HepG2 (cell line): ENCODE results near the gene MTPN.

Experiments used
- EZH2 ChIP-seq: conservative IDR thresholded peaks from 2 replicates; pipeline ENCODE4 v1.6.1; 2012; ENCODE audit warnings: mild to moderate bottlenecking, low read depth, low read length, moderate library complexity
- JUNB ChIP-seq: sonication (generic); formaldehyde crosslinking; IDR thresholded peaks from 2 replicates; pipeline ENCODE4 v1.8.0; 2022; ENCODE audit warnings: missing genetic modification reagents, mild to moderate bottlenecking, borderline replicate concordance
- TEAD3 ChIP-seq: optimal IDR thresholded peaks from 2 replicates; pipeline ENCODE3; 2016; ENCODE audit warnings: borderline replicate concordance

GRCh38 chr7:135917721-135918120, 59.4 kb downstream of the MTPN start:
- no peak for TF ChIP-seq EZH2
- no peak for TF ChIP-seq JUNB (CRISPR knock-in tag)
- TF ChIP-seq TEAD3 (CRISPR knock-in tag): no peak
